Natural killer cell (primary cell): ENCODE data around the gene MFSD2A. TPM values are rescaled to one million over a fixed set of nuclear protein-coding genes. Genes with fewer than 3 reads are reported as not detected.
"Not testable (repeated sequence)": the region's sequence is repeated elsewhere in the genome, so short reads cannot be mapped to it uniquely, and the experiment has no call there.

Experiments
- ATAC-seq, 3 donors: fragments of 150-1000 bp in 2 of 3; fragments of 200-7000 bp in 1 of 3; cut with Tn5 transposase; 1 replicate in 1 of 3; 2 replicates in 2 of 3; pipeline ENCODE4 v1.10.0; 2021; ENCODE audit warnings: mild to moderate bottlenecking in 2 of 3, moderate library complexity in 2 of 3
- DNase-seq, 2 donors: peaks; one replicate each; pipeline versions ENCODE4 v3.0.0 to v3.0.0-alpha.2; 2013 to 2021; ENCODE audit warnings: mixed read lengths in 1 of 2
- H3K27ac ChIP-seq: one replicate; pipeline ENCODE4 v1.5.1; 2013; ENCODE audit warnings: mild to moderate bottlenecking, low read length
- H3K27me3 ChIP-seq: one replicate; pipeline ENCODE4 v1.6.1; 2013; ENCODE audit warnings: low read length; ENCODE audit not compliant: control insufficient read depth, insufficient read depth
- H3K36me3 ChIP-seq: one replicate; pipeline ENCODE4 v1.6.1; 2013; ENCODE audit warnings: low read length; ENCODE audit not compliant: control insufficient read depth, insufficient read depth
- H3K4me1 ChIP-seq: one replicate; pipeline ENCODE4 v1.6.1; 2013; ENCODE audit warnings: low read length; ENCODE audit not compliant: control insufficient read depth, insufficient read depth
- H3K4me3 ChIP-seq: one replicate; pipeline ENCODE4 v1.5.1; 2013; ENCODE audit warnings: low read length
- H3K9me3 ChIP-seq: one replicate; pipeline ENCODE4 v1.6.1; 2013; ENCODE audit warnings: low read length; ENCODE audit not compliant: control insufficient read depth, insufficient read depth
- H3K27ac Mint-ChIP-seq, 2 donors: one replicate each; pipeline ENCODE4 v1.8.0; 2022; ENCODE audit warnings: mild to moderate bottlenecking in 2 of 2, mixed read lengths in 2 of 2, moderate library complexity in 1 of 2
- H3K27me3 Mint-ChIP-seq, 2 donors: one replicate each; pipeline ENCODE4 v1.8.0; 2022; ENCODE audit warnings: low read depth in 2 of 2, mixed read lengths in 2 of 2
- H3K36me3 Mint-ChIP-seq: one replicate; pipeline ENCODE4 v1.8.0; 2022; ENCODE audit warnings: mixed read lengths
- H3K4me1 Mint-ChIP-seq, 2 donors: one replicate each; pipeline ENCODE4 v1.8.0; 2022; ENCODE audit warnings: mixed read lengths in 2 of 2
- H3K4me3 Mint-ChIP-seq: one replicate; pipeline ENCODE4 v1.8.0; 2022; ENCODE audit warnings: mild to moderate bottlenecking, moderate library complexity, mixed read lengths
- H3K9me3 Mint-ChIP-seq, 2 donors: one replicate each; pipeline ENCODE4 v1.8.0; 2022; ENCODE audit warnings: mixed read lengths in 2 of 2
- WGBS: methylation state at CpG from one replicate; pipeline ENCODE4 v1.1.7; 2013; ENCODE audit warnings: missing lambda C conversion rate; ENCODE audit not compliant: insufficient coverage; 5-methylcytosine and 5-hydroxymethylcytosine counted together
- intact Hi-C: fragments of 100-400 bp; cut with micrococcal nuclease; formaldehyde crosslinking; loops from one replicate; pipeline ENCODE4 v1.14.2; 2022
- total RNA-seq, 4 donors: library from RNA; stranded (reverse); fragments of 120-200 nt in 1 of 4; gene quantifications; one replicate each; pipeline versions ENCODE4 v1.2.3 to v1.2.4, GENCODE V29; 2013 to 2022
- TF ChIP-seq, protein P1 (sequence below): fragments of 200-600 bp; IDR thresholded peaks from one replicate; pipeline ENCODE4 v1.8.0; 2022; ENCODE audit warnings: antibody characterized with exemption

MFSD2A gene
- total RNA-seq, 3 donors from 2014 or later (not counting 1 experiment from before 2014, with no cell fraction given): 2.8 to 4.4 (median 3.7) TPM

DNA sequence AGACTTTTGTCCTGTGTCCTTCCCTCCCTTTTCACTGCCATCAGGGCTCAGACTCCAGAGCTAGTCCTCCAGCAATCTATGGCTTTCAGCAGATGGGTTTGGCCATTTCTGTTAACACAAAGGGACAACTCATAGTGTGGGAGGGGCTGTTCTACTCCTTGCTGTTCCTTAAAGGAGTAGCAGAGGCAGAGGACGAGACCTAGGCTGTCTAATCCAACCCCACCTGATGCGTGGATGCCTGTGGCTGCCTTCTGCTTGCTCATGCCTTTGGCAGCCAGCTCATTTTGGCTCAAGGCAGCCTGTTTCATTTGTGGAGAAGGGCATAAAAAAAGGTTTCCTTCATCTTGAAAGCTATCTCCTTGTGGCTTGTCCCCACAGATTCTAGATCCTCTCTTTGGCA lies 27.0 kb downstream of the MFSD2A start:
- H3K4me3 ChIP-seq: no peak overlapping the region
- H3K27ac ChIP-seq: no peak overlapping the region
- no peak overlapping the region for H3K27ac Mint-ChIP-seq
- 93% methylated on average over 2 of the region's 2 CpGs for WGBS
- H3K27me3 ChIP-seq: no peaks in the 10 kb centered on the region
- no peaks in the 10 kb centered on the region for H3K9me3 ChIP-seq
- DNase-seq: no peak
- no peaks in the 10 kb centered on the region for H3K36me3 Mint-ChIP-seq
- no peak for ATAC-seq
- H3K27me3 Mint-ChIP-seq: no peaks in the 10 kb centered on the region
- no peaks in the 10 kb centered on the region for H3K9me3 Mint-ChIP-seq
- intact Hi-C loops: no loop called here
- no peaks in the 10 kb centered on the region for H3K4me1 ChIP-seq
- H3K4me3 Mint-ChIP-seq: no peak overlapping the region
- no peaks in the 10 kb centered on the region for H3K36me3 ChIP-seq
- TF ChIP-seq, protein P1, sequence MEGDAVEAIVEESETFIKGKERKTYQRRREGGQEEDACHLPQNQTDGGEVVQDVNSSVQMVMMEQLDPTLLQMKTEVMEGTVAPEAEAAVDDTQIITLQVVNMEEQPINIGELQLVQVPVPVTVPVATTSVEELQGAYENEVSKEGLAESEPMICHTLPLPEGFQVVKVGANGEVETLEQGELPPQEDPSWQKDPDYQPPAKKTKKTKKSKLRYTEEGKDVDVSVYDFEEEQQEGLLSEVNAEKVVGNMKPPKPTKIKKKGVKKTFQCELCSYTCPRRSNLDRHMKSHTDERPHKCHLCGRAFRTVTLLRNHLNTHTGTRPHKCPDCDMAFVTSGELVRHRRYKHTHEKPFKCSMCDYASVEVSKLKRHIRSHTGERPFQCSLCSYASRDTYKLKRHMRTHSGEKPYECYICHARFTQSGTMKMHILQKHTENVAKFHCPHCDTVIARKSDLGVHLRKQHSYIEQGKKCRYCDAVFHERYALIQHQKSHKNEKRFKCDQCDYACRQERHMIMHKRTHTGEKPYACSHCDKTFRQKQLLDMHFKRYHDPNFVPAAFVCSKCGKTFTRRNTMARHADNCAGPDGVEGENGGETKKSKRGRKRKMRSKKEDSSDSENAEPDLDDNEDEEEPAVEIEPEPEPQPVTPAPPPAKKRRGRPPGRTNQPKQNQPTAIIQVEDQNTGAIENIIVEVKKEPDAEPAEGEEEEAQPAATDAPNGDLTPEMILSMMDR: no peak
- no peaks in the 10 kb centered on the region for H3K4me1 Mint-ChIP-seq

DNA sequence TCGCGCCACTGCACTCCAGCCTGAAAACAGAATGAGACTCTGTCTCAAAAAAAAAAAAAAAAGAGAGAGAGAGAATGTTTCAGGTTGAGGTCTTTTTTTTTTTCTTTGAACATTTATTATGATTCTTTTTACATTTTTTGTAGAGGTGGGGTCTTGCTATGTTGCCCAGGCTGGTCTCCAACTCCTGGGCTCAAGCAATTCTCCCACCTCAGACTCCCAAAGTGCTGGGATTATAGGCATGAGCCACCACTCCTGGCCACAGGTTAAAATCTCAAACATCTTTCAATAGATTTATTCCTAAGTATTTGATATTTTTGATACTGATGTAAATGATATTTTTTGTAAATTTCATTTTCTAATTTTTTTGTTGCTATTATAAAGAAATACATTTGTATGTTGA lies 29.5 kb downstream of the MFSD2A start:
- H3K36me3 ChIP-seq, H3K9me3 ChIP-seq, intact Hi-C loops, H3K27me3 ChIP-seq, H3K27ac Mint-ChIP-seq, H3K27ac ChIP-seq, H3K9me3 Mint-ChIP-seq, H3K36me3 Mint-ChIP-seq, DNase-seq, H3K27me3 Mint-ChIP-seq, H3K4me1 Mint-ChIP-seq, H3K4me3 Mint-ChIP-seq, ATAC-seq, H3K4me1 ChIP-seq, H3K4me3 ChIP-seq: not testable (repeated sequence)
- WGBS: 100% methylated on average over 2 of the region's 2 CpGs

DNA sequence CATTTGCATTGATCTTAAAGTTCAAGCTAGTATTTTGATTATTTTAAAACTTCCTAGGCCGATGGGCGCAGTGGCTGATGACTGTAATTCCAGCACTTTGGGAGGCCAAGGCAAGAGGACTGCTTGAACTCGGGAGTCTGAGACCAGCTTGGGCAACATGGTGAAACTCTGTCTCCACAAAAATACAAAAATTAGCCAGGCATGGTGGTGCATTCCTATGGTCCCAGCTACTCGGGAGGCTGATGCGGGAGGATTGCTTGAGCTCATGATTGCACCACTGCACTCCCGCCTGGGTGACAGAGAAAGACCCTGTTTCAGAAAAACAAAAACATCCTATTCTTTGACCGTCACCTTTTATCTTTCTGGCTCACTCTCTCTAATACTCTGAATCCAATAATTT lies 30.0 kb downstream of the MFSD2A start:
- Histone ChIP-seq H3K9me3 (no peaks in the 10 kb centered on the region), H3K4me1 (no peaks in the 10 kb centered on the region), H3K36me3 (no peaks in the 10 kb centered on the region), H3K4me3 (no peak overlapping the region), H3K27ac (no peak overlapping the region), H3K27me3 (no peaks in the 10 kb centered on the region)
- no peaks in the 10 kb centered on the region for H3K9me3 Mint-ChIP-seq
- no peaks in the 10 kb centered on the region for H3K36me3 Mint-ChIP-seq
- 94% methylated on average over 7 of the region's 7 CpGs for WGBS
- intact Hi-C loops: no loop called here
- no peaks in the 10 kb centered on the region for H3K27me3 Mint-ChIP-seq
- H3K27ac Mint-ChIP-seq: no peak overlapping the region
- H3K4me3 Mint-ChIP-seq: no peak overlapping the region
- DNase-seq: no peak
- ATAC-seq: no peak
- H3K4me1 Mint-ChIP-seq: no peaks in the 10 kb centered on the region
- TF ChIP-seq, protein P1: no peak

DNA sequence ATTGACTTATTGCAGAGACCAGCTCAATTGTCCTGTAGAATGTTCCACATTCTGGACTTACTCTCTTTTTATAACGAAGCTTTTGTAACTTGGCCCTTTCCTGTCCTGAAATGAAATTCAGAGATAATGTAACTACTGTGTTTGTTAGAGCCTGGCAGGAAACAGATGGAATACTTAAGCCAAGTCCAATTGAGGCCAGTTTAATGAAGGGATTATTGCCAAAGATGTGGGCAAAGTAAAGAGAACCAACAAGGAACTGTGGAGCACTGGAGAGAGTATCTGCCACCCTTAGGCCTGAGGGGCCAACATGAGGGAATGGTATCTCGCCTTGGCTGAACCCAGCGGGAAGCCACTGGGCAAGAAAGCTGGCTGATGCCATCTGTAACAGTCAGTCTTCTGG lies 32.9 kb downstream of the MFSD2A start:
- Mint-ChIP-seq H3K4me3 (no peak overlapping the region), H3K4me1 (no peaks in the 10 kb centered on the region), H3K27me3 (no peaks in the 10 kb centered on the region), H3K27ac (no peak overlapping the region), H3K36me3 (no peaks in the 10 kb centered on the region), H3K9me3 (no peaks in the 10 kb centered on the region)
- no peaks in the 10 kb centered on the region for H3K36me3 ChIP-seq
- no peak overlapping the region for H3K4me3 ChIP-seq
- 100% methylated on average over 2 of the region's 3 CpGs for WGBS
- H3K27me3 ChIP-seq: no peaks in the 10 kb centered on the region
- TF ChIP-seq, protein P1: no peak
- H3K4me1 ChIP-seq: no peaks in the 10 kb centered on the region
- H3K9me3 ChIP-seq: no peaks in the 10 kb centered on the region
- H3K27ac ChIP-seq: no peak overlapping the region
- ATAC-seq: no peak
- DNase-seq: no peak
- intact Hi-C loops: no loop called here
